GM12878 (cell line): Measurements from ENCODE around the gene CEND1. TPM values are rescaled to one million over a fixed set of nuclear protein-coding genes. Genes with fewer than 3 reads are reported as not detected.
A peak's percentile ranks its signal among the peaks of the same experiment; 100 is the strongest.

Experiments
- ASH2L ChIP-seq: fragments of 300-600, 200-600 bp; sonication (generic); IDR thresholded peaks from 2 replicates; pipeline ENCODE4 v1.6.1; 2017; ENCODE audit warnings: low read depth, mild to moderate bottlenecking, borderline replicate concordance
- CREB1 ChIP-seq: IDR thresholded peaks from 2 replicates; pipeline ENCODE4 v1.6.1; 2012; ENCODE audit warnings: low read depth, mild to moderate bottlenecking, inconsistent platforms
- FOXK2 ChIP-seq: fragments of 450-650 bp; IDR thresholded peaks from 2 replicates; pipeline ENCODE4 v1.6.1; 2017; ENCODE audit warnings: mild to moderate bottlenecking, moderate library complexity
- FOXM1 ChIP-seq: IDR thresholded peaks from 2 replicates; pipeline ENCODE4 v1.6.1; 2012; ENCODE audit warnings: low read depth, mild to moderate bottlenecking, inconsistent platforms, low read length, moderate library complexity
- HCFC1 ChIP-seq: fragments of 150-350 bp; IDR thresholded peaks from 2 replicates; pipeline ENCODE4 v1.6.1; 2014; ENCODE audit warnings: low read length
- JUNB ChIP-seq: IDR thresholded peaks from 2 replicates; pipeline ENCODE4 v1.6.1; 2016; ENCODE audit warnings: antibody characterized with exemption, mild to moderate bottlenecking
- MYB ChIP-seq: fragments of 150-350 bp; IDR thresholded peaks from 2 replicates; pipeline ENCODE4 v1.6.1; 2014; ENCODE audit warnings: mild to moderate bottlenecking, low read depth, low read length, borderline replicate concordance
- NR2C1 ChIP-seq: fragments of 450-650 bp; IDR thresholded peaks from 2 replicates; pipeline ENCODE4 v1.6.1; 2017; ENCODE audit warnings: antibody characterized with exemption, mild to moderate bottlenecking, moderate library complexity
- PAX5 ChIP-seq: IDR thresholded peaks from 2 replicates; pipeline ENCODE4 v1.6.1; 2011; ENCODE audit warnings: low read depth, low read length, borderline replicate concordance
- SMARCA5 ChIP-seq: fragments of 450-650 bp; IDR thresholded peaks from 2 replicates; pipeline ENCODE4 v1.6.1; 2017; ENCODE audit warnings: mild to moderate bottlenecking
- SRF ChIP-seq, 2 experiments: IDR thresholded peaks; 2 replicates each; pipeline ENCODE4 v1.6.1; 2011; ENCODE audit warnings: low read depth in 2 of 2, low read length in 2 of 2, mild to moderate bottlenecking in 1 of 2, moderate library complexity in 1 of 2
- TAF1 ChIP-seq: IDR thresholded peaks from 2 replicates; pipeline ENCODE4 v1.6.1; 2011; ENCODE audit warnings: mild to moderate bottlenecking, low read depth, low read length, borderline replicate concordance
- TBL1XR1 ChIP-seq: IDR thresholded peaks from 2 replicates; pipeline ENCODE4 v1.6.1; 2012; ENCODE audit warnings: low read depth, low read length, improper control_type of control experiment
- WRNIP1 ChIP-seq: IDR thresholded peaks from 2 replicates; pipeline ENCODE4 v1.6.1; 2011; ENCODE audit warnings: low read depth, low read length, improper control_type of control experiment, borderline replicate concordance
- ZBED1 ChIP-seq: IDR thresholded peaks from 2 replicates; pipeline ENCODE4 v1.6.1; 2016; ENCODE audit warnings: borderline replicate concordance
- polyA plus RNA-seq, 11 experiments: library from polyadenylated mRNA; depleted of rRNA in 4 of 11; unstranded in 6 of 11; stranded (reverse) in 5 of 11; fragments of >200 nt; fragmentation: Nextera tagmentation in 4 of 11; fragmentation: Illumina TruSeq in 1 of 11; extraction: Ambion mirVana in 4 of 11; extraction: Trizol in 1 of 11; gene quantifications; 1 replicate in 1 of 11; 2 replicates in 10 of 11; pipeline versions ENCODE4 v1.2.1 to v1.2.3, GENCODE V29; 2011 to 2016; ENCODE audit warnings: inconsistent platforms in 2 of 11, missing spikeins in 2 of 11, low read depth in 1 of 11
- total RNA-seq, 4 experiments: library from RNA; depleted of rRNA in 3 of 4; stranded (reverse); fragments of >200 nt in 3 of 4; fragmentation: Illumina TruSeq in 1 of 4; extraction: Trizol in 1 of 4; gene quantifications; 2 replicates each; pipeline versions ENCODE4 v1.2.1 to v1.2.3, GENCODE V29; 2013 to 2021
- TF ChIP-seq, protein P1 (sequence below): IDR thresholded peaks from 2 replicates; pipeline ENCODE4 v1.6.1; 2011; ENCODE audit warnings: low read depth, mild to moderate bottlenecking, low read length, moderate library complexity, borderline replicate concordance; ENCODE audit errors: extremely low read depth
- TF ChIP-seq, protein P2 (sequence below): fragments of 450-650 bp; IDR thresholded peaks from 2 replicates; pipeline ENCODE4 v1.6.1; 2017; ENCODE audit warnings: mild to moderate bottlenecking, moderate library complexity
- TF ChIP-seq, protein P3 (sequence below): IDR thresholded peaks from 2 replicates; pipeline ENCODE4 v1.6.1; 2011; ENCODE audit warnings: borderline replicate concordance, low read depth, mild to moderate bottlenecking, moderate library complexity, mixed read lengths, low read length; ENCODE audit not compliant: insufficient read depth; ENCODE audit errors: extremely low read length
- TF ChIP-seq, protein P4 (sequence below): IDR thresholded peaks from 2 replicates; pipeline ENCODE4 v1.6.1; 2012; ENCODE audit warnings: low read depth, low read length, improper control_type of control experiment
- TF ChIP-seq, protein P5 (sequence below): fragments of 450-650 bp; formaldehyde crosslinking; IDR thresholded peaks from 2 replicates; pipeline ENCODE4 v1.5.0; 2022; ENCODE audit warnings: mild to moderate bottlenecking, missing genetic modification characterization

The CEND1 gene
- total and polyA plus RNA-seq, 10 of the 15 experiments (the other 5 are each of a cell fraction or from before 2014, with no cell fraction given) = 0.31 to 13.6 (median 7.2) TPM; not detected in 1

DNA sequence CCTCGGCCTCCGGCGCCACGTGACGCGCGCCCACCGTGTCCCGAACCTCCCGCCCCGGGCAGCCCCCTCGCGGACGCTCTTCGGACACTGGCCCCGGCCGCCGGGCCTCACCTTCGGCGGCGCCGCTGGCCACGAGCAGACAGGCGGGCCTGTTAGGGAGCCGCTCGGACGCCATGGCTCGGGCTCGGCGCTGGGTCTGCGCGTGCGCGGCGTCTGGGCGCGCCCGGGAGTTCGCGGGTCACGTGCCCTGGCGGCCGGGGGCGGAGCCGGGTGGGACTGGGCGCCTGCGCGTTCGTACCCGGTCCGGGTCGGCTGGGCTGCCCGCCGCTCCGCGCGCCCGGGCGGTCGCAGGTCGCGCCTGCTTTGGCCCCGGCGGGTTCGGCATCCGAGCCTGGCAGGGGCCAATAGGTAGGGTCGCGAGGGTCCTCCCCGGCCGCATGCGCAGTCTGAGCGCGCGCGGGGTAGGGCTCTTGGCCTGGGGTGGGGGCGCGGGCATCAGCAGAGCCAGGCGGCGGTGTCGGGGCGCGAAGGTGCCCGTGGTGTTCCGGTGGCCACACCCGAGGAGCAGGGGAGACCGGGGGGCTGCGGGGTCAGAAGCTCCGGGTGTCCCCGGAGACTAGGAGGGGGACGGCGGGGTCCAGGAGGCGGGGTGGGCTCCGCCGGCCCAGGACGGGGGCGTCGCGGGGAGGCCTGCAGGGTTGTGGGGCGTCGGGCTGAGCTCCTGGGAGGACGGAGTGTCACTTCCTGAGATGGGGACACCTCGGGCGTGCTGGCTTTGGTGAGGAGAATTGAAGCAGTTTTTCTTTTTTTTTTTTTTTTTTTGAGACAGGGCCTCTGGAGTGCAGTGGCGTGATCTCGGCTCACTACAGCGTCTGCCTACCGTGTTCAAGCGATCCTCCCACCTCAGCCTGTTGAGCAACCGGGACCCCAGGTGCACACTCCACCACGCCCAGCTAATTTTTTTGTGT lies 12.3 kb downstream of the CEND1 start, which contains the start of gene GATD1 (continued):
- TF ChIP-seq SMARCA5 (no peak), JUNB (no peak), HCFC1 (no peak), ASH2L (no peak), FOXK2 (no peak), FOXM1 (no peak), PAX5 (peak; percentile 9; the same call in 1 of the 2 replicates), MYB (no peak), SRF (IDR thresholded peaks at IDR 0.05; ENCODE audit: low read depth in 2 of 2, low read length in 2 of 2) (no peak), TBL1XR1 (no peak), ZBED1 (no peak), WRNIP1 (no peak), CREB1 (no peak), TAF1 (peak; percentile 70; the same call in 1 of the 2 replicates), NR2C1 (peak; percentile 64)
- TF ChIP-seq, protein P1, sequence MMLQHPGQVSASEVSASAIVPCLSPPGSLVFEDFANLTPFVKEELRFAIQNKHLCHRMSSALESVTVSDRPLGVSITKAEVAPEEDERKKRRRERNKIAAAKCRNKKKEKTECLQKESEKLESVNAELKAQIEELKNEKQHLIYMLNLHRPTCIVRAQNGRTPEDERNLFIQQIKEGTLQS = peak; percentile 80
- TF ChIP-seq, protein P2, sequence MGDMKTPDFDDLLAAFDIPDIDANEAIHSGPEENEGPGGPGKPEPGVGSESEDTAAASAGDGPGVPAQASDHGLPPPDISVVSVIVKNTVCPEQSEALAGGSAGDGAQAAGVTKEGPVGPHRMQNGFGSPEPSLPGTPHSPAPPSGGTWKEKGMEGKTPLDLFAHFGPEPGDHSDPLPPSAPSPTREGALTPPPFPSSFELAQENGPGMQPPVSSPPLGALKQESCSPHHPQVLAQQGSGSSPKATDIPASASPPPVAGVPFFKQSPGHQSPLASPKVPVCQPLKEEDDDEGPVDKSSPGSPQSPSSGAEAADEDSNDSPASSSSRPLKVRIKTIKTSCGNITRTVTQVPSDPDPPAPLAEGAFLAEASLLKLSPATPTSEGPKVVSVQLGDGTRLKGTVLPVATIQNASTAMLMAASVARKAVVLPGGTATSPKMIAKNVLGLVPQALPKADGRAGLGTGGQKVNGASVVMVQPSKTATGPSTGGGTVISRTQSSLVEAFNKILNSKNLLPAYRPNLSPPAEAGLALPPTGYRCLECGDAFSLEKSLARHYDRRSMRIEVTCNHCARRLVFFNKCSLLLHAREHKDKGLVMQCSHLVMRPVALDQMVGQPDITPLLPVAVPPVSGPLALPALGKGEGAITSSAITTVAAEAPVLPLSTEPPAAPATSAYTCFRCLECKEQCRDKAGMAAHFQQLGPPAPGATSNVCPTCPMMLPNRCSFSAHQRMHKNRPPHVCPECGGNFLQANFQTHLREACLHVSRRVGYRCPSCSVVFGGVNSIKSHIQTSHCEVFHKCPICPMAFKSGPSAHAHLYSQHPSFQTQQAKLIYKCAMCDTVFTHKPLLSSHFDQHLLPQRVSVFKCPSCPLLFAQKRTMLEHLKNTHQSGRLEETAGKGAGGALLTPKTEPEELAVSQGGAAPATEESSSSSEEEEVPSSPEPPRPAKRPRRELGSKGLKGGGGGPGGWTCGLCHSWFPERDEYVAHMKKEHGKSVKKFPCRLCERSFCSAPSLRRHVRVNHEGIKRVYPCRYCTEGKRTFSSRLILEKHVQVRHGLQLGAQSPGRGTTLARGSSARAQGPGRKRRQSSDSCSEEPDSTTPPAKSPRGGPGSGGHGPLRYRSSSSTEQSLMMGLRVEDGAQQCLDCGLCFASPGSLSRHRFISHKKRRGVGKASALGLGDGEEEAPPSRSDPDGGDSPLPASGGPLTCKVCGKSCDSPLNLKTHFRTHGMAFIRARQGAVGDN = peak; percentile 85
- TF ChIP-seq, protein P3, sequence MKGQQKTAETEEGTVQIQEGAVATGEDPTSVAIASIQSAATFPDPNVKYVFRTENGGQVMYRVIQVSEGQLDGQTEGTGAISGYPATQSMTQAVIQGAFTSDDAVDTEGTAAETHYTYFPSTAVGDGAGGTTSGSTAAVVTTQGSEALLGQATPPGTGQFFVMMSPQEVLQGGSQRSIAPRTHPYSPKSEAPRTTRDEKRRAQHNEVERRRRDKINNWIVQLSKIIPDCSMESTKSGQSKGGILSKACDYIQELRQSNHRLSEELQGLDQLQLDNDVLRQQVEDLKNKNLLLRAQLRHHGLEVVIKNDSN = peak; percentile 98
- TF ChIP-seq, protein P4, sequence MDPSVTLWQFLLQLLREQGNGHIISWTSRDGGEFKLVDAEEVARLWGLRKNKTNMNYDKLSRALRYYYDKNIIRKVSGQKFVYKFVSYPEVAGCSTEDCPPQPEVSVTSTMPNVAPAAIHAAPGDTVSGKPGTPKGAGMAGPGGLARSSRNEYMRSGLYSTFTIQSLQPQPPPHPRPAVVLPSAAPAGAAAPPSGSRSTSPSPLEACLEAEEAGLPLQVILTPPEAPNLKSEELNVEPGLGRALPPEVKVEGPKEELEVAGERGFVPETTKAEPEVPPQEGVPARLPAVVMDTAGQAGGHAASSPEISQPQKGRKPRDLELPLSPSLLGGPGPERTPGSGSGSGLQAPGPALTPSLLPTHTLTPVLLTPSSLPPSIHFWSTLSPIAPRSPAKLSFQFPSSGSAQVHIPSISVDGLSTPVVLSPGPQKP = no peak
- TF ChIP-seq, protein P5, sequence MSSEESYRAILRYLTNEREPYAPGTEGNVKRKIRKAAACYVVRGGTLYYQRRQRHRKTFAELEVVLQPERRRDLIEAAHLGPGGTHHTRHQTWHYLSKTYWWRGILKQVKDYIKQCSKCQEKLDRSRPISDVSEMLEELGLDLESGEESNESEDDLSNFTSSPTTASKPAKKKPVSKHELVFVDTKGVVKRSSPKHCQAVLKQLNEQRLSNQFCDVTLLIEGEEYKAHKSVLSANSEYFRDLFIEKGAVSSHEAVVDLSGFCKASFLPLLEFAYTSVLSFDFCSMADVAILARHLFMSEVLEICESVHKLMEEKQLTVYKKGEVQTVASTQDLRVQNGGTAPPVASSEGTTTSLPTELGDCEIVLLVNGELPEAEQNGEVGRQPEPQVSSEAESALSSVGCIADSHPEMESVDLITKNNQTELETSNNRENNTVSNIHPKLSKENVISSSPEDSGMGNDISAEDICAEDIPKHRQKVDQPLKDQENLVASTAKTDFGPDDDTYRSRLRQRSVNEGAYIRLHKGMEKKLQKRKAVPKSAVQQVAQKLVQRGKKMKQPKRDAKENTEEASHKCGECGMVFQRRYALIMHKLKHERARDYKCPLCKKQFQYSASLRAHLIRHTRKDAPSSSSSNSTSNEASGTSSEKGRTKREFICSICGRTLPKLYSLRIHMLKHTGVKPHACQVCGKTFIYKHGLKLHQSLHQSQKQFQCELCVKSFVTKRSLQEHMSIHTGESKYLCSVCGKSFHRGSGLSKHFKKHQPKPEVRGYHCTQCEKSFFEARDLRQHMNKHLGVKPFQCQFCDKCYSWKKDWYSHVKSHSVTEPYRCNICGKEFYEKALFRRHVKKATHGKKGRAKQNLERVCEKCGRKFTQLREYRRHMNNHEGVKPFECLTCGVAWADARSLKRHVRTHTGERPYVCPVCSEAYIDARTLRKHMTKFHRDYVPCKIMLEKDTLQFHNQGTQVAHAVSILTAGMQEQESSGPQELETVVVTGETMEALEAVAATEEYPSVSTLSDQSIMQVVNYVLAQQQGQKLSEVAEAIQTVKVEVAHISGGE (CRISPR knock-in tag) = no peak
- TF ChIP-seq, all 136 proteins: peak for 36
